ENCODE measurements around the gene KIAA0319L.

- no peak for TF ChIP-seq CTCF (IDR thresholded peaks at IDR 0.05)
- no peak for TF ChIP-seq POLR2AphosphoS5 (IDR thresholded peaks at IDR 0.05)
- no peak for TF ChIP-seq POLR2A (IDR thresholded peaks at IDR 0.05; ENCODE audit: low read depth)
- TF ChIP-seq EP300 (IDR thresholded peaks at IDR 0.05) = no peak
These were observed 46.3 kb upstream of the KIAA0319L start for GRCh38 chr1:35603468-35603867.

Data from esophagus muscularis mucosa (tissue), 4 donors.